A549 (cell line): ENCODE results near the gene CDC42EP1. TPM values are rescaled to one million over a fixed set of nuclear protein-coding genes. Genes with fewer than 3 reads are reported as not detected.
A peak's percentile ranks its signal among the peaks of the same experiment; 100 is the strongest.
"Not testable (repeated sequence)": the region's sequence is repeated elsewhere in the genome, so short reads cannot be mapped to it uniquely, and the experiment has no call there.

Source experiments
- ATAC-seq, 2 experiments: fragments of 200-7000 bp in 1 of 2; fragments of >200 bp in 1 of 2; cut with Nextera tagmentation in 1 of 2; cut with Tn5 transposase in 1 of 2; 3 replicates each; pipeline versions ENCODE4 v1.8.0 to v1.9.1; 2018 to 2020; ENCODE audit warnings: mild to moderate bottlenecking in 1 of 2, moderate library complexity in 1 of 2
- CTCF ChIA-PET: fragments of 300-600 bp; sonication (Branson Sonifier 250); formaldehyde crosslinking; extraction: SDS; loops from one replicate; lab custom pipeline; 2021; ENCODE audit warnings: antibody characterized with exemption, inconsistent platforms; lab: Yijun Ruan, JAX
- POLR2A ChIA-PET: fragments of 350-600 bp; formaldehyde crosslinking; extraction: SDS; loops from one replicate; lab custom pipeline; 2021; ENCODE audit warnings: antibody characterized with exemption, inconsistent platforms; lab: Yijun Ruan, JAX
- DNase-seq, 2 experiments: peaks; one replicate each; pipeline versions ENCODE4 v3.0.0 to v3.0.0-alpha.2; 2011 to 2016; ENCODE audit warnings: low read depth in 1 of 2, low spot score in 1 of 2
- FAIRE-seq: peaks from 2 replicates; lab custom pipeline; 2011; peaks lifted over from hg19 to GRCh38; lab: Jason Lieb, UNC
- H3K27ac ChIP-seq, 2 experiments: fragments of >200 bp; sonication (Bioruptor Twin); formaldehyde crosslinking; 3 replicates each; pipeline ENCODE4 v1.5.1; 2016 to 2017
- H3K4me1 ChIP-seq: fragments of >200 bp; sonication (Bioruptor Twin); formaldehyde crosslinking; 3 replicates; pipeline ENCODE4 v1.6.1; 2016
- H3K4me2 ChIP-seq: fragments of >200 bp; sonication (Bioruptor Twin); formaldehyde crosslinking; 3 replicates; pipeline ENCODE4 v1.6.1; 2016
- H3K4me3 ChIP-seq: fragments of >200 bp; sonication (Bioruptor Twin); formaldehyde crosslinking; 3 replicates; pipeline ENCODE4 v1.5.1; 2016
- H3K9me3 ChIP-seq: fragments of >200 bp; sonication (Bioruptor Twin); formaldehyde crosslinking; 3 replicates; pipeline ENCODE4 v1.6.1; 2016
- BCL3 ChIP-seq: fragments of >200 bp; sonication (Bioruptor Twin); formaldehyde crosslinking; IDR thresholded peaks from 3 replicates; pipeline ENCODE4 v1.6.1; 2016
- BHLHE40 ChIP-seq: IDR thresholded peaks from 2 replicates; pipeline ENCODE4 v1.6.1; 2012; ENCODE audit warnings: low read depth, low read length, inconsistent platforms
- CBX2 ChIP-seq: fragments of 200-600 bp; sonication (generic); IDR thresholded peaks from 2 replicates; pipeline ENCODE4 v1.6.1; 2016; ENCODE audit warnings: low read depth, mild to moderate bottlenecking, borderline replicate concordance
- CEBPB ChIP-seq, 2 experiments: fragments of >200 bp in 1 of 2; sonication (Bioruptor Twin) in 1 of 2; formaldehyde crosslinking in 1 of 2; IDR thresholded peaks; 2 replicates each; pipeline ENCODE4 v1.6.1; 2012 to 2016
- CHD2 ChIP-seq: fragments of 150-350 bp; IDR thresholded peaks from 2 replicates; pipeline ENCODE4 v1.6.1; 2014; ENCODE audit warnings: low read length; ENCODE audit not compliant: partially characterized antibody
- FOSL2 ChIP-seq, 2 experiments: fragments of 450-650 bp in 1 of 2; fragments of >200 bp in 1 of 2; sonication (Bioruptor Twin) in 1 of 2; formaldehyde crosslinking; IDR thresholded peaks; 2 replicates each; pipeline versions ENCODE4 v1.5.0 to v1.6.1; 2016 to 2020; ENCODE audit warnings: mild to moderate bottlenecking in 1 of 2, moderate library complexity in 1 of 2
- GATA3 ChIP-seq: IDR thresholded peaks from 2 replicates; pipeline ENCODE4 v1.6.1; 2012; ENCODE audit warnings: borderline replicate concordance
- HDAC2 ChIP-seq: fragments of 200-600 bp; sonication (generic); IDR thresholded peaks from 2 replicates; pipeline ENCODE4 v1.6.1; 2016
- HES2 ChIP-seq: fragments of >200 bp; sonication (Bioruptor Twin); formaldehyde crosslinking; IDR thresholded peaks from 2 replicates; pipeline ENCODE4 v1.6.1; 2016
- HOXA7 ChIP-seq: fragments of 250-450 bp; sonication (Bioruptor Pico); IDR thresholded peaks from 2 replicates; pipeline ENCODE4 v1.5.0; 2020; ENCODE audit warnings: mild to moderate bottlenecking, moderate library complexity
- JUNB ChIP-seq: fragments of >200 bp; sonication (Bioruptor Twin); formaldehyde crosslinking; IDR thresholded peaks from 2 replicates; pipeline ENCODE4 v1.6.1; 2016
- MAZ ChIP-seq: fragments of 150-350 bp; IDR thresholded peaks from 2 replicates; pipeline ENCODE4 v1.6.1; 2014; ENCODE audit warnings: antibody characterized with exemption, low read depth, low read length, borderline replicate concordance
- NFE2L2 ChIP-seq: fragments of 150-350 bp; conservative IDR thresholded peaks from 2 replicates; pipeline ENCODE4 v1.6.1; 2014; ENCODE audit warnings: low read length
- RAD21 ChIP-seq, 2 experiments: fragments of >200 bp in 1 of 2; sonication (Bioruptor Twin) in 1 of 2; formaldehyde crosslinking in 1 of 2; IDR thresholded peaks in 1 of 2; conservative IDR thresholded peaks in 1 of 2; 2 replicates in 1 of 2; 3 replicates in 1 of 2; pipeline ENCODE4 v1.6.1; 2012 to 2018; ENCODE audit warnings: inconsistent platforms in 1 of 2
- RCOR1 ChIP-seq: fragments of 150-350 bp; IDR thresholded peaks from 2 replicates; pipeline ENCODE4 v1.6.1; 2014; ENCODE audit warnings: antibody characterized with exemption, low read length, low read depth
- RFX5 ChIP-seq: fragments of 450-650 bp; IDR thresholded peaks from 2 replicates; pipeline ENCODE4 v1.7.1; 2014; ENCODE audit warnings: antibody characterized with exemption, mild to moderate bottlenecking, moderate library complexity
- RNF2 ChIP-seq: fragments of 200-600 bp; sonication (generic); IDR thresholded peaks from 2 replicates; pipeline ENCODE4 v1.6.1; 2016; ENCODE audit warnings: low read depth, mild to moderate bottlenecking, antibody characterized with exemption, moderate library complexity, borderline replicate concordance
- SMC3 ChIP-seq: fragments of >200 bp; sonication (Bioruptor Twin); formaldehyde crosslinking; IDR thresholded peaks from 3 replicates; pipeline ENCODE4 v1.6.1; 2018; ENCODE audit warnings: inconsistent platforms
- SREBF2 ChIP-seq: fragments of 450-650 bp; IDR thresholded peaks from 2 replicates; pipeline ENCODE4 v1.6.1; 2014; ENCODE audit warnings: mild to moderate bottlenecking, moderate library complexity
- TFCP2L1 ChIP-seq: fragments of 250-450 bp; sonication (Bioruptor Pico); IDR thresholded peaks from 2 replicates; pipeline ENCODE4 v1.5.0; 2021; ENCODE audit warnings: mild to moderate bottlenecking
- ZC3H11A ChIP-seq: fragments of 450-650 bp; IDR thresholded peaks from 2 replicates; pipeline ENCODE4 v1.6.1; 2014; ENCODE audit warnings: antibody characterized with exemption, mild to moderate bottlenecking
- ZFP36 ChIP-seq: fragments of 450-650 bp; IDR thresholded peaks from 2 replicates; pipeline ENCODE4 v1.6.1; 2014; ENCODE audit warnings: borderline replicate concordance; ENCODE audit not compliant: partially characterized antibody
- WGBS: methylation state at CpG from one replicate; pipeline ENCODE4 v1.1.6; 2017; ENCODE audit errors: missing lambda C conversion rate; 5-methylcytosine and 5-hydroxymethylcytosine counted together
- polyA plus RNA-seq, 4 experiments: library from polyadenylated mRNA; depleted of rRNA in 3 of 4; stranded (reverse); fragments of >200 nt; fragmentation: RNase III in 1 of 4; extraction: RNeasy Plus Mini Kit Qiagen cat#74134 plus additional on column Dnase treatment in 1 of 4; gene quantifications; 2 replicates in 3 of 4; 3 replicates in 1 of 4; pipeline ENCODE4 v1.2.3, GENCODE V29; 2011 to 2017
- TF ChIP-seq, protein P1 (sequence below): fragments of >200 bp; sonication (Bioruptor Twin); formaldehyde crosslinking; IDR thresholded peaks from 3 replicates; pipeline ENCODE4 v1.5.1; 2016
- TF ChIP-seq, protein P2 (sequence below): IDR thresholded peaks from 2 replicates; pipeline ENCODE4 v1.6.1; 2012
- TF ChIP-seq, protein P3 (sequence below): fragments of 150-350 bp; IDR thresholded peaks from 2 replicates; pipeline ENCODE4 v1.6.1; 2014; ENCODE audit warnings: low read depth, mild to moderate bottlenecking, low read length

CDC42EP1 gene
- polyA plus RNA-seq, 2 of the 4 experiments (the other 2 are of a cell fraction): 16.0 to 20.2 TPM

GRCh38 chr22:37542416-37542815, 17.9 kb upstream of the CDC42EP1 start:
- peaks cover 47% of the 10 kb centered on the region for H3K4me1 ChIP-seq
- 95% methylated on average over 4 of the region's 4 CpGs for WGBS

DNA sequence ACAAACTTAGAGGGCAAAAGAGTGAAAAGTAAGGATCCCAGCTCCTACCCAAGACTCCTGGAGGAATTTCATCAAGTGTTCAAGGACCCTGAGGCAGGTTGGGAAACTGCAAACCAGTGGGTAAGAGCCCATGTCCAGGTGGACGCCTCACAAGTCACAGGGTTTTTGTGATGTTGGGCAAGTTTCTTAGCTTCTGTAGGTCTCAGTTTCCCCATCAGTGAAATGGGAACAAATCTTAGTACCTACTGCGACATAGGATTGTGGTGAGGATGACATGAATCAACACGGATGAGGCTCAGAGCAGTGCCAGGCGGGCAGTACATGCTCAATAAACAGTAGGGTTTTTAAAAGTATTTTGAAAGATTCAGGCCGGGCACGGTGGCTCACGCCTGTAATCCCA, 17.3 kb upstream of the CDC42EP1 start:
- ATAC-seq: no peak
- DNase-seq: no peak
- no peak for FAIRE-seq

More at GRCh38 chr22:37542416-37542815, 17.9 kb upstream of the CDC42EP1 start:
- POLR2A ChIA-PET: interaction anchor here (1.0 to 1.2 kb wide), 2 partner anchors 21 to 66 kb away, joined by 3 to 9 read pairs; partner anchors contain the start of gene GGA1
- peak overlapping the region; percentile 57 for H3K4me2 ChIP-seq
- CTCF ChIA-PET: interaction anchor here (1.2 to 16.8 kb wide), 5 partner anchors 21 to 139 kb away, joined by 3 to 771 read pairs (median 39); partner anchors contain the start of genes CDC42EP1 and GGA1
- H3K4me3 ChIP-seq, ATAC-seq, DNase-seq, H3K9me3 ChIP-seq, FAIRE-seq: not testable (repeated sequence)
- peak overlapping the region; percentile 46 to 77; a peak in 4 of 6 replicates for H3K27ac ChIP-seq

GRCh38 chr22:37544955-37545702, 15.2 kb upstream of the CDC42EP1 start:
- TF ChIP-seq HDAC2 (peak; percentile 50; the same call in 1 of the 2 replicates), HES2 (no peak), SMC3 (peak; percentile 78), CBX2 (no peak), JUNB (no peak), RAD21 (conservative IDR thresholded peaks at IDR 0.05 in 1 of 2, IDR thresholded peaks at IDR 0.05 in 1 of 2) (peak; percentile 87 to 89), CEBPB (IDR thresholded peaks at IDR 0.05) (no peak), FOSL2 (IDR thresholded peaks at IDR 0.05) (no peak), FOSL2 (CRISPR knock-in tag; IDR thresholded peaks at IDR 0.05) (peak; percentile 17; the same call in 1 of the 2 replicates), RCOR1 (no peak), ZFP36 (peak; percentile 99)
- TF ChIP-seq, protein P1, sequence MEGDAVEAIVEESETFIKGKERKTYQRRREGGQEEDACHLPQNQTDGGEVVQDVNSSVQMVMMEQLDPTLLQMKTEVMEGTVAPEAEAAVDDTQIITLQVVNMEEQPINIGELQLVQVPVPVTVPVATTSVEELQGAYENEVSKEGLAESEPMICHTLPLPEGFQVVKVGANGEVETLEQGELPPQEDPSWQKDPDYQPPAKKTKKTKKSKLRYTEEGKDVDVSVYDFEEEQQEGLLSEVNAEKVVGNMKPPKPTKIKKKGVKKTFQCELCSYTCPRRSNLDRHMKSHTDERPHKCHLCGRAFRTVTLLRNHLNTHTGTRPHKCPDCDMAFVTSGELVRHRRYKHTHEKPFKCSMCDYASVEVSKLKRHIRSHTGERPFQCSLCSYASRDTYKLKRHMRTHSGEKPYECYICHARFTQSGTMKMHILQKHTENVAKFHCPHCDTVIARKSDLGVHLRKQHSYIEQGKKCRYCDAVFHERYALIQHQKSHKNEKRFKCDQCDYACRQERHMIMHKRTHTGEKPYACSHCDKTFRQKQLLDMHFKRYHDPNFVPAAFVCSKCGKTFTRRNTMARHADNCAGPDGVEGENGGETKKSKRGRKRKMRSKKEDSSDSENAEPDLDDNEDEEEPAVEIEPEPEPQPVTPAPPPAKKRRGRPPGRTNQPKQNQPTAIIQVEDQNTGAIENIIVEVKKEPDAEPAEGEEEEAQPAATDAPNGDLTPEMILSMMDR: peak; percentile 77
- TF ChIP-seq, protein P2, sequence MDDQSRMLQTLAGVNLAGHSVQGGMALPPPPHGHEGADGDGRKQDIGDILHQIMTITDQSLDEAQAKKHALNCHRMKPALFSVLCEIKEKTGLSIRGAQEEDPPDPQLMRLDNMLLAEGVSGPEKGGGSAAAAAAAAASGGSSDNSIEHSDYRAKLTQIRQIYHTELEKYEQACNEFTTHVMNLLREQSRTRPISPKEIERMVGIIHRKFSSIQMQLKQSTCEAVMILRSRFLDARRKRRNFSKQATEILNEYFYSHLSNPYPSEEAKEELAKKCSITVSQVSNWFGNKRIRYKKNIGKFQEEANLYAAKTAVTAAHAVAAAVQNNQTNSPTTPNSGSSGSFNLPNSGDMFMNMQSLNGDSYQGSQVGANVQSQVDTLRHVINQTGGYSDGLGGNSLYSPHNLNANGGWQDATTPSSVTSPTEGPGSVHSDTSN: no peak
- peak overlapping the region; percentile 80 for H3K4me2 ChIP-seq
- ATAC-seq (peak; percentile 73 to 82), FAIRE-seq (no peak), DNase-seq (peak; percentile 62 to 73)
- no peaks in the 10 kb centered on the region for H3K9me3 ChIP-seq
- peaks cover 50% of the 10 kb centered on the region for H3K4me1 ChIP-seq
- ChIA-PET CTCF (interaction anchor here (0.6 to 16.8 kb wide), 22 partner anchors 8 to 514 kb away, joined by 3 to 771 read pairs (median 4); partner anchors contain the start of genes CDC42EP1, GGA1, LGALS2 and MFNG), POLR2A (interaction anchor here (1.0 to 1.6 kb wide), 4 partner anchors 15 to 47 kb away, joined by 3 to 7 read pairs (median 4); no protein-coding TSS in a partner anchor)
- 34% methylated on average over 6 of the region's 11 CpGs for WGBS
- peak overlapping the region; percentile 80 to 96 for H3K27ac ChIP-seq
- H3K4me3 ChIP-seq: peak overlapping the region; percentile 36

More for the DNA sequence above, 17.3 kb upstream of the CDC42EP1 start:
- CTCF ChIA-PET: interaction anchor here (0.6 to 16.8 kb wide), 6 partner anchors 20 to 138 kb away, joined by 3 to 771 read pairs (median 22); partner anchors contain the start of genes CDC42EP1 and GGA1
- 93% methylated on average over 7 of the region's 7 CpGs for WGBS
- peaks cover 47% of the 10 kb centered on the region for H3K4me1 ChIP-seq
- no peak overlapping the region for H3K4me2 ChIP-seq
- POLR2A ChIA-PET: no interaction called here
- peak overlapping the region in 1 of 2 experiments; percentile 77; a peak in 1 of 6 replicates for H3K27ac ChIP-seq
- H3K4me3 ChIP-seq: no peak overlapping the region
- no peaks in the 10 kb centered on the region for H3K9me3 ChIP-seq
- no peak for TF ChIP-seq ZC3H11A
- no peak for TF ChIP-seq HOXA7
- no peak for TF ChIP-seq JUNB
- TF ChIP-seq MAZ: no peak
- no peak for TF ChIP-seq RCOR1
- TF ChIP-seq SREBF2: no peak
- TF ChIP-seq TFCP2L1 (CRISPR knock-in tag): no peak
- no peak for TF ChIP-seq CEBPB (IDR thresholded peaks at IDR 0.05)
- TF ChIP-seq GATA3: no peak
- no peak for TF ChIP-seq BCL3
- TF ChIP-seq, protein P2: no peak
- TF ChIP-seq, protein P3, sequence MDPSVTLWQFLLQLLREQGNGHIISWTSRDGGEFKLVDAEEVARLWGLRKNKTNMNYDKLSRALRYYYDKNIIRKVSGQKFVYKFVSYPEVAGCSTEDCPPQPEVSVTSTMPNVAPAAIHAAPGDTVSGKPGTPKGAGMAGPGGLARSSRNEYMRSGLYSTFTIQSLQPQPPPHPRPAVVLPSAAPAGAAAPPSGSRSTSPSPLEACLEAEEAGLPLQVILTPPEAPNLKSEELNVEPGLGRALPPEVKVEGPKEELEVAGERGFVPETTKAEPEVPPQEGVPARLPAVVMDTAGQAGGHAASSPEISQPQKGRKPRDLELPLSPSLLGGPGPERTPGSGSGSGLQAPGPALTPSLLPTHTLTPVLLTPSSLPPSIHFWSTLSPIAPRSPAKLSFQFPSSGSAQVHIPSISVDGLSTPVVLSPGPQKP: no peak
- TF ChIP-seq CHD2: no peak
- no peak for TF ChIP-seq NFE2L2
- no peak for TF ChIP-seq RNF2
- TF ChIP-seq RFX5: no peak
- TF ChIP-seq BHLHE40: no peak
